ENCODE results near the gene NLRC3.

- TF ChIP-seq POLR2A (IDR thresholded peaks at IDR 0.05): no peak
- no peak for TF ChIP-seq EP300 (IDR thresholded peaks at IDR 0.05)
- TF ChIP-seq CTCF (IDR thresholded peaks at IDR 0.05): no peak
Measured at GRCh38 chr16:3510416-3510815, 66.8 kb downstream of the NLRC3 start.
